A673 (cell line): ENCODE data around the gene SPECC1. TPM values are rescaled to one million over a fixed set of nuclear protein-coding genes. Genes with fewer than 3 reads are reported as not detected.

Experiments
- BruUV-seq: library from RNA; stranded (reverse); fragments of 400-500 nt; replicated peaks from 2 replicates; lab custom pipeline; 2021; lab: Mats Ljungman, UMichigan
- CTCF ChIA-PET: fragments of 300-600 bp; sonication (Branson Sonifier 250); formaldehyde crosslinking; loops from one replicate; lab custom pipeline; 2022; ENCODE audit warnings: antibody characterized with exemption; lab: Charles Lee
- POLR2A ChIA-PET: fragments of 300-600 bp; sonication (Branson Sonifier 250); formaldehyde crosslinking; loops from one replicate; lab custom pipeline; 2022; ENCODE audit warnings: antibody characterized with exemption; ENCODE audit not compliant: low non-redundant PET; lab: Charles Lee
- DNase-seq: peaks from one replicate; pipeline ENCODE4 v3.0.0-alpha.2; 2015; ENCODE audit warnings: low spot score
- H3K27ac ChIP-seq: fragments of 200-600 bp; sonication (generic); 2 replicates; pipeline ENCODE4 v1.5.1; 2016; ENCODE audit warnings: mixed run types, low read depth, mild to moderate bottlenecking, mixed read lengths, antibody characterized with exemption, low read length; ENCODE audit not compliant: poor library complexity, severe bottlenecking
- H3K27me3 ChIP-seq: fragments of 200-600 bp; sonication (generic); replicated peaks from 2 replicates; pipeline ENCODE4 v1.6.1; 2017; ENCODE audit warnings: mixed run types, low read depth, mild to moderate bottlenecking, mixed read lengths, antibody characterized with exemption, low read length; ENCODE audit not compliant: insufficient read depth, poor library complexity
- H3K36me3 ChIP-seq: fragments of 200-600 bp; sonication (generic); 2 replicates; pipeline ENCODE4 v1.6.1; 2016; ENCODE audit warnings: mixed run types, mild to moderate bottlenecking, mixed read lengths, antibody characterized with exemption, low read length; ENCODE audit not compliant: insufficient read depth, poor library complexity, severe bottlenecking
- H3K4me1 ChIP-seq: fragments of 200-600 bp; sonication (generic); 2 replicates; pipeline ENCODE4 v1.6.1; 2017; ENCODE audit warnings: mixed run types, mild to moderate bottlenecking, mixed read lengths, antibody characterized with exemption, low read length; ENCODE audit not compliant: insufficient read depth, poor library complexity, severe bottlenecking
- H3K4me3 ChIP-seq: fragments of 200-600 bp; sonication (generic); 2 replicates; pipeline ENCODE4 v1.5.1; 2016; ENCODE audit warnings: low read depth, mixed run types, mild to moderate bottlenecking, mixed read lengths, low read length; ENCODE audit not compliant: poor library complexity, severe bottlenecking
- H3K9me3 ChIP-seq: fragments of 200-600 bp; sonication (generic); 2 replicates; pipeline ENCODE4 v1.6.1; 2016; ENCODE audit warnings: mixed run types, low read depth, mild to moderate bottlenecking, mixed read lengths, antibody characterized with exemption, low read length; ENCODE audit not compliant: poor library complexity, severe bottlenecking
- CTCF ChIP-seq: fragments of 300-800, 200-600 bp; sonication (generic); conservative IDR thresholded peaks from 2 replicates; pipeline ENCODE4 v1.5.1; 2017; ENCODE audit warnings: low read depth, mild to moderate bottlenecking, antibody characterized with exemption, low read length, moderate library complexity, mixed read lengths
- EZH2 ChIP-seq: fragments of 200-600 bp; sonication (generic); IDR thresholded peaks from 2 replicates; pipeline ENCODE4 v1.6.1; 2017; ENCODE audit warnings: borderline replicate concordance, low read depth, mild to moderate bottlenecking, mixed read lengths, antibody characterized with exemption, low read length; ENCODE audit not compliant: poor library complexity, severe bottlenecking
- intact Hi-C: fragments of 100-400 bp; cut with micrococcal nuclease; formaldehyde crosslinking; loops from one replicate; pipeline ENCODE4 v1.10.0; 2022; ENCODE audit not compliant: unreplicated experiment
- total RNA-seq: library from RNA; stranded (reverse); gene quantifications from 2 replicates; pipeline ENCODE4 v1.2.3, GENCODE V29; 2021

The SPECC1 gene
- total RNA-seq, 1 experiment from 2014 or later = 5.8 TPM

GRCh38 chr17:20068445-20068844 is 59.3 kb downstream of the SPECC1 start:
- ChIA-PET CTCF (no interaction called here), POLR2A (no interaction called here)
- DNase-seq = no peak
- H3K9me3 ChIP-seq = no peaks in the 10 kb centered on the region
- H3K4me1 ChIP-seq = peaks cover 12% of the 10 kb centered on the region
- H3K27me3 ChIP-seq = no peaks in the 10 kb centered on the region
- H3K27ac ChIP-seq = no peak overlapping the region
- H3K36me3 ChIP-seq = no peaks in the 10 kb centered on the region
- intact Hi-C loops = no loop called here
- no peak overlapping the region for H3K4me3 ChIP-seq
- no TSS peak for BruUV-seq
- TF ChIP-seq EZH2 (no peak), CTCF (no peak)

GRCh38 chr17:20071824-20072691 is 62.9 kb downstream of the SPECC1 start:
- H3K27me3 ChIP-seq = no peaks in the 10 kb centered on the region
- no peaks in the 10 kb centered on the region for H3K36me3 ChIP-seq
- intact Hi-C loops = no loop called here
- no peaks in the 10 kb centered on the region for H3K9me3 ChIP-seq
- H3K4me1 ChIP-seq = peaks cover 3% of the 10 kb centered on the region
- no peak for DNase-seq
- ChIA-PET POLR2A (no interaction called here), CTCF (no interaction called here)
- no peak for TF ChIP-seq EZH2
- no peak for TF ChIP-seq CTCF
- H3K27ac ChIP-seq = no peak overlapping the region
- no peak overlapping the region for H3K4me3 ChIP-seq
- no TSS peak for BruUV-seq

- no TSS peak for BruUV-seq
- Histone ChIP-seq H3K36me3 (no peaks in the 10 kb centered on the region), H3K27ac (no peak overlapping the region), H3K9me3 (no peaks in the 10 kb centered on the region), H3K4me3 (no peak overlapping the region), H3K4me1 (peaks cover 3% of the 10 kb centered on the region), H3K27me3 (no peaks in the 10 kb centered on the region)
- no peak for DNase-seq
- ChIA-PET POLR2A (no interaction called here), CTCF (no interaction called here)
- no peak for TF ChIP-seq EZH2
- no peak for TF ChIP-seq CTCF
- intact Hi-C loops = no loop called here
Observed at GRCh38 chr17:20072692-20072992, 63.5 kb downstream of the SPECC1 start.
